MM.1S (cell line): ENCODE measurements around the gene ANKRD34B.

Experiments used
- CTCF ChIP-seq: fragments of 300-600 bp; sonication (generic); IDR thresholded peaks from 2 replicates; pipeline ENCODE4 v1.5.1; 2016; ENCODE audit warnings: antibody characterized with exemption, low read length, mixed read lengths
- EZH2 ChIP-seq: fragments of 300-600 bp; sonication (generic); optimal IDR thresholded peaks from 2 replicates; pipeline ENCODE3; 2017; ENCODE audit warnings: low read depth, mild to moderate bottlenecking, antibody characterized with exemption, low read length, mixed read lengths

GRCh38 chr5:80615266-80615914 is 45.3 kb upstream of the ANKRD34B start:
- TF ChIP-seq CTCF = no peak
- no peak for TF ChIP-seq EZH2
